ENCODE measurements around the gene KIF5C. TPM values are rescaled to one million over a fixed set of nuclear protein-coding genes. Genes with fewer than 3 reads are reported as not detected.

Gene KIF5C
- total and polyA plus RNA-seq, 7 donors: 0.22 to 1.1 (median 0.59) TPM

DNA sequence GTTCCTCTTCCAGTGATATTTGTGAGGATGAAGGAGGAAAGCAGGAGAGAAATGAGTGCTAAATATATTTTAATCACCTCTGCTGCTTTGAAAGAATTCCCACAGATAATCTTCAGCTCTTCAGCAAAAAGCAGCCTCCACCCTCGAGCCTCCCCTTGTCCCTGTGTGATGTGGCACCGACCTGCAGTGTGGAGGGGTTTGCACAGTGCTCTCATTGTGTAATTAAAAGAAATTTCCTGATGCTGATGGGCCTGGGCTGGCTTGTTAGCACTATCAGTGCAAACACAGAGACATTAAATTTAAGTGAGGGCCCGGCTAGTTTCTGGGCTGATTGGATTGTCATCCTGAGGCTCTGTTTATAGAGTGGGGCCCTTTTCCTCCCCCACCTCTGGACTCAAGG is 53.4 kb downstream of the KIF5C start:
- no peaks in the 10 kb centered on the region for H3K9me3 ChIP-seq
- H3K27me3 ChIP-seq (ENCODE audit: insufficient read depth in 3 of 3, low read length in 2 of 3): no peaks in the 10 kb centered on the region
- no peak for DNase-seq
- no peaks in the 10 kb centered on the region for H3K36me3 ChIP-seq (ENCODE audit: insufficient read depth in 1 of 2, low read depth in 1 of 2)
- ATAC-seq: no peak
- 48 to 68% (median 53%) methylated on average over 3 of the region's 3 CpGs for WGBS, 3 donors
- intact Hi-C loops (cut with DNase I): no loop called here
- H3K4me3 ChIP-seq: no peak overlapping the region
- no peaks in the 10 kb centered on the region for H3K4me1 ChIP-seq
- H3K27ac ChIP-seq: no peak overlapping the region
- TF ChIP-seq, protein P1, sequence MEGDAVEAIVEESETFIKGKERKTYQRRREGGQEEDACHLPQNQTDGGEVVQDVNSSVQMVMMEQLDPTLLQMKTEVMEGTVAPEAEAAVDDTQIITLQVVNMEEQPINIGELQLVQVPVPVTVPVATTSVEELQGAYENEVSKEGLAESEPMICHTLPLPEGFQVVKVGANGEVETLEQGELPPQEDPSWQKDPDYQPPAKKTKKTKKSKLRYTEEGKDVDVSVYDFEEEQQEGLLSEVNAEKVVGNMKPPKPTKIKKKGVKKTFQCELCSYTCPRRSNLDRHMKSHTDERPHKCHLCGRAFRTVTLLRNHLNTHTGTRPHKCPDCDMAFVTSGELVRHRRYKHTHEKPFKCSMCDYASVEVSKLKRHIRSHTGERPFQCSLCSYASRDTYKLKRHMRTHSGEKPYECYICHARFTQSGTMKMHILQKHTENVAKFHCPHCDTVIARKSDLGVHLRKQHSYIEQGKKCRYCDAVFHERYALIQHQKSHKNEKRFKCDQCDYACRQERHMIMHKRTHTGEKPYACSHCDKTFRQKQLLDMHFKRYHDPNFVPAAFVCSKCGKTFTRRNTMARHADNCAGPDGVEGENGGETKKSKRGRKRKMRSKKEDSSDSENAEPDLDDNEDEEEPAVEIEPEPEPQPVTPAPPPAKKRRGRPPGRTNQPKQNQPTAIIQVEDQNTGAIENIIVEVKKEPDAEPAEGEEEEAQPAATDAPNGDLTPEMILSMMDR (IDR thresholded peaks at IDR 0.05): no peak

DNA sequence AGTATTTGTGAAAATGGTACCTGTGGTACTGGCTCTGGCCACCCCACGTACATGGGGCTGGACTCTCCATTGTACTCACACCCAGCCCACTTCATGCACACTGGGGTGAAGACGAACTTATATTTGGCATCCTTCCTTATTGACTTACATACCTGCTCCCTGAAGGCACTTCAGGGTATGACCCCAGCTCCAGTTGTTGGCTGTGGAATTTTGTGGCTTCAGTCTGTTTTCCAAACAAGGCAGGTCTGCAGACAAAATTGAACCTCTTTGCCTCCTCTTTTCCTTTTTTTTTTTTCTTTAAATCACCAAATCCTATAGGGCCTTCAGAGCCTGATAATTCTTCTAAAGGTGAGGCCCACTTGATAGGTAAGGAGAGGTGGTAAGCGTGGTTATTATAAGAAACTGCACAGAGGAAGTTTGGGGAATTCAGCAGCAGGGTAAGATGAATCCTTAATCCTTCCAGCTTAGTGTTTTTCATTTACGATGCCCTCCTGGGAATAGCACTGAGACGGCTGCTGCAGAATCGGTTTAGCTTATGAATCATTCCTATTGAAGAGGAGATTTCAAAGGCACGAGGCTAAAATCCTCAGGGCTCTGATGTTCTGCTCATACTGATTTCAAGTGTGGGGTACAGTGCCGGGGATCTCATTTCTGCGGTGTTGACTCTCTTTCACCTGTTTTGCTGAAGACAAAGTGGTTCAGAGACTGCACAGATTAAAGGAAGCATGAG is 55.2 kb downstream of the KIF5C start:
- WGBS, 3 donors: 42 to 51% (median 44%) methylated on average over 9 of the region's 9 CpGs
- H3K27ac ChIP-seq: no peak overlapping the region
- no peak for ATAC-seq
- TF ChIP-seq, protein P1 (IDR thresholded peaks at IDR 0.05): no peak
- H3K4me1 ChIP-seq: no peaks in the 10 kb centered on the region
- H3K9me3 ChIP-seq: no peaks in the 10 kb centered on the region
- H3K4me3 ChIP-seq: no peak overlapping the region
- DNase-seq: no peak
- no peaks in the 10 kb centered on the region for H3K36me3 ChIP-seq (ENCODE audit: insufficient read depth in 1 of 2, low read depth in 1 of 2)
- intact Hi-C loops (cut with DNase I): no loop called here
- H3K27me3 ChIP-seq (ENCODE audit: insufficient read depth in 3 of 3, low read length in 2 of 3): no peaks in the 10 kb centered on the region

DNA sequence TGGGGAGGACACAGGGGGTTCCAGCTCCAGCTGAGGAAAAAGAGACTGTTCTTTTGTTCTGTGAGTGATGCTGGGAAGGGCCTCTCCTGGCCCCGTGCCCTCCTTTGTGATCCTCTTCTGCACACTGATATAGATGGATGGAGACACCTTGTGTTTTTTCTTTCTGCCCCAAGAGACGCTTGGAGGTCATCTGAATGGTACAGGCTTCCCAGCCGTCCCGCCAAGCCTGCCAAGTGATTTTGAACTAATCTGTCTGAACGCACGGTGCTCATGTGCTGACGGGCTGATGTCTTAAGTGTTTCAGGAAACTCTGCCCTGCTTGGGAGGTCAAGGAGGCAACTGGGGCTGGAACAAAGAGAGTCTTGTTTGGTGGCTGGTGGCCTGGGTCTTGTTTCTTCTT is 57.5 kb downstream of the KIF5C start:
- Histone ChIP-seq H3K27ac (no peak overlapping the region), H3K9me3 (no peaks in the 10 kb centered on the region), H3K4me3 (no peak overlapping the region), H3K36me3 (ENCODE audit: insufficient read depth in 1 of 2, low read depth in 1 of 2) (no peaks in the 10 kb centered on the region), H3K27me3 (ENCODE audit: insufficient read depth in 3 of 3, low read length in 2 of 3) (no peaks in the 10 kb centered on the region), H3K4me1 (no peaks in the 10 kb centered on the region)
- 38 to 41% (median 41%) methylated on average over 7 of the region's 7 CpGs for WGBS, 3 donors
- TF ChIP-seq, protein P1 (IDR thresholded peaks at IDR 0.05): no peak
- DNase-seq (no peak), ATAC-seq (no peak)
- intact Hi-C loops (cut with DNase I): no loop called here

DNA sequence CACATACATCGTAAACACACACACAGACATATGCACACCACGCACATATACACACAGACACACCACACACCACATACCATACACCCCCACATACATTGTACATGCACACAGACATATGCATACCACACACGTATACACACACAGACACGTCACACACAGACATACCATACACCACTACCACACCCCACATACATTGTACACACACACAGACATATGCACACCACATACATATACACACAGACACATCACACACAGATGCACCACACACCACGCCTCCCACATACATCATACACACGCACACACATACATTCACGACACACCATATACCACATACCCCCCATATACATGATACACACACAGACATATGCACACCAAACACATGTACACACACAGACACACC is 58.4 kb downstream of the KIF5C start:
- 96 to 98% (median 97%) methylated on average over 7 of the region's 7 CpGs for WGBS, 3 donors
- no peaks in the 10 kb centered on the region for H3K9me3 ChIP-seq
- DNase-seq (no peak), ATAC-seq (no peak)
- TF ChIP-seq, protein P1 (IDR thresholded peaks at IDR 0.05): no peak
- H3K4me3 ChIP-seq: no peak overlapping the region
- intact Hi-C loops (cut with DNase I): no loop called here
- H3K4me1 ChIP-seq: no peaks in the 10 kb centered on the region
- no peaks in the 10 kb centered on the region for H3K27me3 ChIP-seq (ENCODE audit: insufficient read depth in 3 of 3, low read length in 2 of 3)
- no peaks in the 10 kb centered on the region for H3K36me3 ChIP-seq (ENCODE audit: insufficient read depth in 1 of 2, low read depth in 1 of 2)
- no peak overlapping the region for H3K27ac ChIP-seq

DNA sequence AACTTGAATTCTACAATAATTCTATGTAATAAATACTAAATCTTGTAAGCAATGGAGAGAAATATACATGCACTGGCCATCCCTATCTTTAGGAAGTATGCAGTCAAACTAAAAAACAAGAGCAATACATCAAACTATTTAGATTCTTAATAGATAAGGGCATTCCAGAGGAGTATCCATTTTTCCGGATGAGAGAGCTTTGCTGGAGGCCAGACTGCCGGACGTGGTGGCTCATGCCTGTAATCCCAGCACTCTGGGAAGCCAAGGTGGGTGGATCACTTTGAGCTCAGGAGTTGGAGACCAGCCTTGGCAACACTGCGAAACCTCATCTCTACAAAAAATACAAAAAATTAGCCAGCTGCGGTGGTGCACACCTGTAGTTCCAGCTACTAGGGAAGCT is 60.8 kb downstream of the KIF5C start:
- ATAC-seq (no peak), DNase-seq (no peak)
- Histone ChIP-seq H3K27ac (no peak overlapping the region), H3K4me1 (no peaks in the 10 kb centered on the region), H3K27me3 (ENCODE audit: insufficient read depth in 3 of 3, low read length in 2 of 3) (no peaks in the 10 kb centered on the region), H3K9me3 (no peaks in the 10 kb centered on the region), H3K36me3 (ENCODE audit: insufficient read depth in 1 of 2, low read depth in 1 of 2) (no peaks in the 10 kb centered on the region), H3K4me3 (no peak overlapping the region)
- 50 to 52% (median 51%) methylated on average over 5 of the region's 5 CpGs for WGBS, 3 donors
- intact Hi-C loops (cut with DNase I): no loop called here
- TF ChIP-seq, protein P1 (IDR thresholded peaks at IDR 0.05): no peak

Measured in psoas muscle (tissue), 8 donors.